ENCODE measurements around the gene PLXNB3.

Gene PLXNB3

DNA sequence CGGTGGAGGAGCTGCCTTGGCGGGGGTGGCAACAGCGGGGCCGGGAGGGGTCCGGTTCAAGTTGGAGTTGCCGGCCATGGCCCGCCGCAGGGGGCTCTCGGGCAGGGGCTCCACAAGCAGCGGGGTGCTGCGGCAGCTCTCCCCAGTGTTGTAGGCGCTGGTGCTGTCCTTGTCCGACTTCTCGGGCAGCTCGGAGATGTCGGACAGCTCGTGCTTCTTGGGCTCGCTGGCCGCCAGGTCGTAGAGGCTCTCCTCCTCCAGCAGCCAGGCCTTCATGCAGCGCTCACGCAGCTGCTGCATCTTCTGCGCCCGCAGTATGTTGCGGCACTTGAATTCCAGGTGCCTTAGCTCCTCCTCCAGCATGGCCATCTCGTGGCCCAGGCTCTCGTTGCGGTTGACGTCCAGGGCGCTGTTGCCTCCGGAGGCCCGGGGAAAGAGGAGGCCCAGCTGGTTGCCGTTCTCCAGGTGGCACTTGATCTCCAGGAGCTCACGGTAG is 40.1 kb downstream of the PLXNB3 start:
- TF ChIP-seq, protein P1, sequence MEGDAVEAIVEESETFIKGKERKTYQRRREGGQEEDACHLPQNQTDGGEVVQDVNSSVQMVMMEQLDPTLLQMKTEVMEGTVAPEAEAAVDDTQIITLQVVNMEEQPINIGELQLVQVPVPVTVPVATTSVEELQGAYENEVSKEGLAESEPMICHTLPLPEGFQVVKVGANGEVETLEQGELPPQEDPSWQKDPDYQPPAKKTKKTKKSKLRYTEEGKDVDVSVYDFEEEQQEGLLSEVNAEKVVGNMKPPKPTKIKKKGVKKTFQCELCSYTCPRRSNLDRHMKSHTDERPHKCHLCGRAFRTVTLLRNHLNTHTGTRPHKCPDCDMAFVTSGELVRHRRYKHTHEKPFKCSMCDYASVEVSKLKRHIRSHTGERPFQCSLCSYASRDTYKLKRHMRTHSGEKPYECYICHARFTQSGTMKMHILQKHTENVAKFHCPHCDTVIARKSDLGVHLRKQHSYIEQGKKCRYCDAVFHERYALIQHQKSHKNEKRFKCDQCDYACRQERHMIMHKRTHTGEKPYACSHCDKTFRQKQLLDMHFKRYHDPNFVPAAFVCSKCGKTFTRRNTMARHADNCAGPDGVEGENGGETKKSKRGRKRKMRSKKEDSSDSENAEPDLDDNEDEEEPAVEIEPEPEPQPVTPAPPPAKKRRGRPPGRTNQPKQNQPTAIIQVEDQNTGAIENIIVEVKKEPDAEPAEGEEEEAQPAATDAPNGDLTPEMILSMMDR (IDR thresholded peaks at IDR 0.05; ENCODE audit: low read depth, low read length, missing control alignments): no peak
- no peak overlapping the region for H3K4me3 ChIP-seq (replicated peaks; ENCODE audit: low read depth, low read length)
- no peak for DNase-seq (ENCODE audit: extremely low read depth, low read depth)

GRCh38 chrX:153804621-153805020 is 40.6 kb downstream of the PLXNB3 start:
- TF ChIP-seq, protein P1 (IDR thresholded peaks at IDR 0.05; ENCODE audit: low read depth, low read length, missing control alignments): no peak
- H3K4me3 ChIP-seq (replicated peaks; ENCODE audit: low read depth, low read length): no peak overlapping the region
- DNase-seq (ENCODE audit: extremely low read depth, low read depth): no peak

DNA sequence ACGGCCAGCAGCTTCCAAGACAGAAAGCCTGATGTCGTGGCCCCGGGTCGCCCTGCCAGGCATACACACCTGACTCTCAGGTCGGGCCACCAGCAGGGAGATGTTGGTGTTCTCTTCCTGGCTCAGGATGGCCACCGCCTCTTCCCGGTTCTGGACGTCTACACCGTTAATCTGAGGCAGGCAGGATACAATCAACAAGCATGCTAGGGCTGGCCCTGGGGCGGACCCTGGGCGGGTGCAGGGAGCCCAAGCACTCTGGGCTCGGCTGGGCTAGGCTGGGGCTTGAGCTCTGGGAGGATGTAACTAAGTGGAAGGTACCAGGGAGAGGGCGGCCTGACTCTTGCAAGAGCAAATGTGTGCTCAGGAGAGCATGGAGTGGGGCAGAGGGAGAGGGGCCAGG is 41.4 kb downstream of the PLXNB3 start:
- H3K4me3 ChIP-seq (replicated peaks; ENCODE audit: low read depth, low read length): no peak overlapping the region
- TF ChIP-seq, protein P1 (IDR thresholded peaks at IDR 0.05; ENCODE audit: low read depth, low read length, missing control alignments): no peak
- DNase-seq (ENCODE audit: extremely low read depth, low read depth): no peak

DNA sequence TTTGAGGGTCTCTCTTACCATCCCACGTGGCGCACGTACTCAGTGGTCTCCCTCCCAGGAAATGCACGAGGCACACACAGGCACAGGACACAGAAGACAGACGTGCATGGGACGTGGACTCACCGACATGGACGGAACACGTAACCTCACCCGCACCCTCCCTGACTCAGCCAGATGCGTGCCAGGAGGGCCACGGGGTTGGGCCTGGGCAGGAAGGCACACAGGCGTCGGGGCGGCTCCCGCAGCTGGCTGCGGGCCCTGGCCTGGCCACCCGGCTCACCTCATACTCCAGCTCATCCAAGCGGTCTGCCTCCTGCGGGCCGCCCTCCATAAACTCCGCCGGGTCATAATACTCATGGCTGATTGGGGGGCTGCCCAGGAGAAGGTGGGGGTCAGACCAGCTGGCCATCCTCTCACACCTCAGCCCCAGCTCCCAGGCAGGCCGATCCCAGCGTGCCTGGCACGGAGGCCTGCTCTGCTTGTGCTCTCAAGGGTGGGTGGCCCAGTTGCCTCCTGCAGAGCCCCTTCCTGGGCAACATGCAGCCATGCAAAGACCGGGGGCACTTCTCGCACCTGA is 43.0 kb downstream of the PLXNB3 start:
- TF ChIP-seq, protein P1 (IDR thresholded peaks at IDR 0.05; ENCODE audit: low read depth, low read length, missing control alignments): no peak
- no peak for DNase-seq (ENCODE audit: extremely low read depth, low read depth)
- no peak overlapping the region for H3K4me3 ChIP-seq (replicated peaks; ENCODE audit: low read depth, low read length)

GRCh38 chrX:153807976-153808375 is 43.9 kb downstream of the PLXNB3 start:
- DNase-seq (ENCODE audit: extremely low read depth, low read depth): no peak
- TF ChIP-seq, protein P1 (IDR thresholded peaks at IDR 0.05; ENCODE audit: low read depth, low read length, missing control alignments): no peak
- no peak overlapping the region for H3K4me3 ChIP-seq (replicated peaks; ENCODE audit: low read depth, low read length)

DNA sequence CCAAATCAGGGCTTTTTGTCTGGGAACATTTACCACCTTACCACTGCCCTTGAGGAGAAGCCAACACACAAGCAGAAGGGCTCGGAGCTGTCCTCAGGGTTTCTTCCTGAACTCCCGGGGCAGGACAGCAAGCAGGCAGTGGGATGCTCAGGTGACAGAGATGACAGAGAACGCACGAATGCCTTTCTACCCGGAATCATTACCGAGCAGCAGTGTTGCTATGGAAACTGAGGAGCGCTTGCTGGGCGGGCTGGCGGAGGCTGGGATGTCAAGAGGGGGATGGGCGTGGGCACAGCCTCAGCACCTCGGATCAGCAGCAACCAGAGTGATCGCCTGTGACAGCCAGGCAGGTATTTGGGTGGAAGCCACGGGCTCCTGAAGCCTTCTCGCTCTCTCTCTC is 48.2 kb downstream of the PLXNB3 start:
- DNase-seq (ENCODE audit: extremely low read depth, low read depth): no peak
- H3K4me3 ChIP-seq (replicated peaks; ENCODE audit: low read depth, low read length): no peak overlapping the region
- TF ChIP-seq, protein P1 (IDR thresholded peaks at IDR 0.05; ENCODE audit: low read depth, low read length, missing control alignments): no peak

DNA sequence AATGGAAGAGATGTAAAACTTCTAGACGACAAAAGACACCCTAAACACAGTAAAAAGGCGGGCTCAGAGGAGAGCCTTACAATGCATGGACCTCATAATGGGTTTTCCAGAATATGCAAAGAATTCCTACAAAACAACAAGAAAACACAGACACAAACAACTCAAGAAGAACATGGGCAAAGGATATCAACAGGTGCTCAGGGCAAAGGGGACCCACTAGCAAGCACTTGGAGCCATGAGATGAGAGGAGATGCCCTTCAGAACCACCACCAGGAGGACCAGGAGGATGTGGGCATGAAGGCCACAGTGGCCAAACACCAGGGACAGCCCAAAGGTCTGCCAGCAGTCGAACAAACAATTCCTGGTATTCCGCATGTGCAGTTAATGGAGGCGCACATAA is 49.1 kb downstream of the PLXNB3 start:
- TF ChIP-seq, protein P1 (IDR thresholded peaks at IDR 0.05; ENCODE audit: low read depth, low read length, missing control alignments): no peak
- DNase-seq (ENCODE audit: extremely low read depth, low read depth): no peak
- H3K4me3 ChIP-seq (replicated peaks; ENCODE audit: low read depth, low read length): no peak overlapping the region

Measured in HFF-Myc (cell line).